ENCODE measurements around the gene PIP4K2C.
"Not testable (repeated sequence)": the region's sequence is repeated elsewhere in the genome, so short reads cannot be mapped to it uniquely, and the experiment has no call there.

The PIP4K2C gene

DNA sequence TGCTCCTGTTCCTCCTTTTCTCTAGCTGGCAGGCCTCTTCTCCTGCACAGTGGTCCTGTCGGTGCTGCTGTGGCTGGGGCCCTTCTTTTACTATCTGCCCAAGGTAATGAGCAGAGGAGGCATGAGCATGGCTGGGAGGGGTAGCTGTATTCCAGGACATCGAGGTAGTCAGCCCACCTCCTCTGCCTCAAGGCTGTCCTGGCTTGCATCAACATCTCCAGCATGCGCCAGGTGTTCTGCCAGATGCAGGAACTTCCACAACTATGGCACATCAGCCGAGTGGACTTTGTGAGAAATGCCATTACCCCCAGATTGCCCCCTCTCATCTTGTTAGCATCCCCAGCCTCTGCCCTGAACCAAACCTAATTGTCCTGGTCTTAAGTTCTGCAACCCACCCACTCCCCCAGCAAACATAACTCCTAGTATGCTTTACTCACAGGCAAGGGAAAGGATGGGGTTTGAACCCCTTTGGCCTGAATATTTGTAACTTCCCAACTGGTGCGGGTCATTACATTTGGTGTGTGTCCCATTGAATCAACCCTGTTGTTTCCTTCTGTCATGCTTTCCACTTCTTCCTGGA lies 32.9 kb downstream of the PIP4K2C start:
- no peak for DNase-seq

- DNase-seq = no peak
These were observed 33.6 kb downstream of the PIP4K2C start for GRCh38 chr12:57624441-57625220.

- DNase-seq = no peak
These were observed 34.5 kb downstream of the PIP4K2C start for GRCh38 chr12:57625261-57626032.

DNA sequence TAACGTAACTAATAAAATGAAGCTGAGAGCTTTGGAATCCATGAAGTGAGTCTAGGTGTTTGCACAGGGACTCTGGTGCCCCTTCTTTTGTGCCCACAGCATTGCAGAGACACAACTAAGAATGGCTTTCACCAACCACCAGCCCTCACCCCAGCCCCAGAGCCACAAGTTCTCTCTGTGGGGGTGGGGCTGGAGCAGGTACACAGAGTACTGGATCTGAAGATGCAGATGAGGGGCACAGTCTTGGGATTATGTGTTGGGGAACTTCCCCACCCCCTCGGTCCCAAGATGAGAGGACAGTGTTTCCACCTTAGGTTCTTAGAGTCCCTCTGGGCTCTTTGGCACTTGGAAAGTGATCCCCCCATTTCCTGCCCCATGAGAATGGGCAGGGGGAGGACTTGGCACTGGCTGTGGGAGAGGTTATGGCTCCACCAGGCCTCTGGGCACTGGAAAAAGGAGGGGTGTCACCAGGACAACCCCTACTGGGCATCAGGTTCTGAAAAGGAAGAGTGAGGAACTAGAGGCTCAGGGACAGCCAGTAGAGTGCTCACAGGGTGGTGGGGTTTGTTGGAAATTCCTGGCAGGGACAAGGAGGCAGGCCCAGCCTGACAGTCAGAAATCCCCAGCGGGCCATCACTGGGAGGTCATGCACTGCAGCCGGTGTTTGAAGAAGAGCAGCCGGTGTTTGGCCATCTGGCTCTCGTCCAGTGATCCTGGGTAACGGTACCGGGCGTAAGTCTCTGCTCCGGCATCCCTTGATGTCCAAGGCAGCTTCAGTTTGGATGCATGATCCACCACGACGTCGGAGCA lies 35.3 kb downstream of the PIP4K2C start:
- DNase-seq = no peak

- no peak for DNase-seq
These were observed 36.0 kb downstream of the PIP4K2C start for GRCh38 chr12:57626921-57627445.

GRCh38 chr12:57627501-57628279 lies 36.7 kb downstream of the PIP4K2C start:
- peak; percentile 44 for DNase-seq

GRCh38 chr12:57628280-57629191 lies 37.5 kb downstream of the PIP4K2C start:
- no peak for DNase-seq

- DNase-seq = no peak
These were observed 39.0 kb downstream of the PIP4K2C start for GRCh38 chr12:57629897-57630471.

- peak; percentile 18 for DNase-seq
These were observed 40.0 kb downstream of the PIP4K2C start for GRCh38 chr12:57630891-57631433.

DNA sequence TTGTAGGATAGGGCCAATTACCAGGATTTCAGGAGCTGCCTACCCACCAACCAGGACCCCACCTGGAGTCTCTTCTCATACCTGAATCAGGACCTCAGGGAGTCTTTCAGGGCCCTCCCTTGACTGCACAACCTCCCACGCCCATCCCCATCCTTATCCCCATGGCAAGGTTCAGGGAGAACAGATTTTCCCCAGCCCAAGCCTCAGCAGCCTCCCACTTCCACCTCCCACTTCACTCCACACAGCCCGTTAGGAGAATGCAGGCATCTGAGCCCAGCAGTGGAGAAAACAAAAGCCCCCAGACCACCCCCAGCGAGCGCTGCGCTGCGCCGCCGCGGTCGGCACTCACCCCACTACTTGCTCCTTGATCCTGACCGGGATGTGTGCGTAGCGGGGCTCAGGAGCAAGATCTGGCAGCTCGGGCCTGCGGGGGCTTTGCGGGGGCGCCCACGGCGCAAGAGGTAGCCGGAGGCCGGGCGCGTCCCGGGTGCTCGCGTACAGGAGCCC lies 40.6 kb downstream of the PIP4K2C start:
- no peak for DNase-seq

DNA sequence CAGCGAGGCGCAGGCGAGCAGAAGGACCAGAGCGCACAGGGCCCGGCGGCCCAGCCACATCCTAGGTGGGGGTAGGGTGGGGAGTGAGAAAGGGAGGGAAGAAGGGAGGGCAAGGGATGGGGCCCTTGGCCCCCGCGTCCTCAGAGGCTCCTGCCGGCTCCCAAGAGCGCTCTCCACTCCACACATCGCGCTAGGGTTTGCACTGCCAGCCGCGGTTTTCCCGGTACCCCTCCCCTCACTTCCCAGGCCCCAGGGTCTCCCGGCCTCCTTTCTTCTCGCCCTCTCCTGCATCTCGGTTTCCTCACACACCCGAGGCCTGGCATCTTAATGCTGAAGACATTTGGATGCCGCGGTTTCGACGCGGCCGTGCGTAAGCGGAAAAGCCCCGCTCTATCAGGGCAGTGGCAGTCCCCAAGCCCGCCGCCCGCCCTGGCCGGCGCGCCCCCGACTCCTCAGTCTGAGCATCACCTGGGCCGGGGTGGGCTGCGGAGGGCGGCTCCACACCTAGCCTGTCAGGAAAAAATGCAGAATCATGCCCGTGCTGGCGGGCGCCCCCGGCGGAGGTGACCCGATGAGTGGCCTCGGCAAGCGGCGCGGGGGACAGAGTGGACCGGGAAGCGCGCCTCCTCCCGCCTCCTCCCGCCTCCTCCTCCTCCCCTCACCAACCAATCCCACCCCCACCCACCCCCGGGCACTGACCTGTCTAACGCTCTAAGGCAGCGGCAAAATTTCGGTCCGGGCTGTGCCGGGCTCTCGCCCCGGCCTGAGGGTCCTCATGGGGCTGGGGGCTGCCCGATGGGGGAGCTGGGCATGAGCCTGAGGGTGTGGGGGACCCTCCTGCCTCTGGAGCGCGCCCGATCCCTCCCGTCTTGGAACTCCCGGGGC lies 41.3 kb downstream of the PIP4K2C start:
- no peak for DNase-seq

DNA sequence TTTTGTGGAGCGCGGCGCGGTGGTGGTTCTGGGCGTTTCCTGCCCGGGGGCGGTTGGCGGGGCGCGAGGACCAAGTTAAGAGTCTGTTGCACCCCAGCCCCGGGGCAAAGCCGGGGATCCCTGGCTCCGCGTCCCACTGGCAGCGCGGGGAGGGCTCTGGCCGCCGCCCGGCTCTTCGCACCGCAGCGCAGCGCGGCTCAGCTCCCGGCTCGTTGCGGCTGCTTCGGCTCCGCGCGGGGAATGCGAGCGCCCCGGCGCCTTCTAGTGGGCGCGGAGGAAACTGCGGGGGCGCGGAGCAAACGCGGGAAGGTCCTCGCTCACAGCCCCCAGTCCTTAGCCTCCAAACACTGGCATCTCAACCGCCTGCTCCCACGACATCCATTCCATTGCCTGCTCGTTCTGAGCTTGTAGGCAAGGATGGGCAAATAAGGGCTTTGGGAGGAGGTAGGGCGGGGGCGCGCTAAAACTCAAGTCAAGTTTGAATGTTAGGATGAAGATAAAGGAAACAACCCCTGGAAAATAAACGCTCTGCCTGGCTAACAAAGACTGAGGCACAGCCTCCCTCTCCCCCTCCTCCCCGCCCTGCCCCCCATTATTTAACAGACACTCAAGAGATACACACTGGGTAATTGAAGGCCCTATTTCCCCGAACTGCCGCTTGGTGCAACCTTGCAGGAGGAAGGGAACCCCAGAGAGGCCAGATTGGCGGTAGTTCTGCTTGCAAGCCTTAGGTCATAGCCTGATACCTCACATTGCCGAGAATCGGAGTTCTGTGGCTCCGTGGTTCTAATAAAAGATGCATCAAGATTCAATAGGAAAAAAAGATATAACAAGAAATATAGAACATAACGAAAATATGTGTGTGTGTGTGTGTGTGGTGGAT lies 42.2 kb downstream of the PIP4K2C start, which contains the start of gene B4GALNT1:
B4GALNT1 (minus strand) TSS at position 244 of the 883 bp plus-strand sequence. CDS start 1,069 bp downstream, outside the sequence.
- peak; percentile 83 for DNase-seq

GRCh38 chr12:57636731-57637130 lies 45.7 kb downstream of the PIP4K2C start:
- DNase-seq = not testable (repeated sequence)

DNA sequence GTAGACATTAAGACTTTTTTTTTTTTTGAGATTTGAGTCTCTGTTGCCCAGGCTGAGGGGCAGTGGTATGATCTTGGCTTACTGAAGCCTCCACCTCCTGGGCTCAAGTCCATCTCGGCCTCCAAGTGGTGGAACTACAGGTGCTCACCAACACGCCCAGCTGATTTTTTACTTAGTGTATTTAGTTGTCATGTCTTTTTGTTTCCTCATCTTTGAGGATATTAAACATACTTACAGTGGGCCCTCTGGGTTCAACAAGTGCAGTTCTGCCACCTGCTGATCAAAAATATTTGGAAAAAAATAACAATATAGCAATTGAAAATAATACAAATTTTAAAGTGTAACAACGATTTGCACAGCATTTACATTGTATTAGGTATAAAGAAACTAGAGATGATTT lies 46.4 kb downstream of the PIP4K2C start:
- DNase-seq = no peak

- DNase-seq = no peak
These were observed 47.1 kb downstream of the PIP4K2C start for GRCh38 chr12:57638096-57638495.

DNA sequence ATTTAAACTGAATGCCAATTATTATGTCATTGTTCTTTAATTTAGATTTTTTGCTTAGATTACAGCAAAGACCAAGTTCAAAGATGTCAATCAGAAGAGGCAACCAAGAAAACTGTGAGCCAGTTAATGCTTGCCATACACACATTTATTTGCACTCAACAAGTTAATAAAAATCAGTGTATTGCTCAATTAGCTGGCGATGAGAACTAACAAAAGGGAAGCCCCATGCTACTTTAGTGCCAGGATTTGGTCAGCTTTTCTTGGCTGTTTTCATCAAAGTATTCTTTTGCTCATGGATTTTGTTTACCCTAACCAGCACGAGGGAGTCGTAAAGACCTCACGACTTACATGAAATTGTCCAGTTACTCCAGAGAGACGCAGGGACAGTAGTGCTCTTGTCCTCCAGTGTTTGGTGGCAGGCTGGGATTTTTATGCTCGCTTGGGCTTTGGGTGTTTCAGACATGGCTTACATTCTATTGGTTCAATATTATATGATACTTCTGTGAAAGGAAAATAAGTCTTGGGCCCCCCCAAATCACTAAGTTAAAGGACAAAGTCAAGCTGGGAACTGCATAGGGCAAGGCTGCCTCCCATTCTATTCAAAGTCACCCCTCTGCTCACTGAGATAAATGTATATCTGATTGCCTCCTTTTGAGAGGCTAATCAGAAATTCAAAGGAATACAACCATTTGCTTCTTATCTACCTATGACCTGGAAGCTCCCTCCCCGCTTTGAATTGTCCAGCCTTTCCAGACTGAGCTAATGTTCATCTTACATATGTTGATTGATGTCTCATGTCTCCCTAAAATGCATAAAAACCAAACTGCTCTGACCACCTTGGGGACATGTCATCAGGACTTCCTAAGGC lies 49.4 kb downstream of the PIP4K2C start:
- no peak for DNase-seq

Data from right forelimb (tissue), 1 donor.